HEK293T (cell line): ENCODE results near the gene SCAF8.

ENCODE experiments used
- FOXA1 ChIP-seq: fragments of 450-650 bp; IDR thresholded peaks from 2 replicates; pipeline ENCODE4 v1.6.1; 2016; ENCODE audit warnings: mild to moderate bottlenecking
- FOXM1 ChIP-seq: fragments of 450-650 bp; IDR thresholded peaks from 2 replicates; pipeline ENCODE4 v1.6.1; 2017; ENCODE audit warnings: mild to moderate bottlenecking, borderline replicate concordance
- L3MBTL2 ChIP-seq: fragments of 450-650 bp; conservative IDR thresholded peaks from 2 replicates; pipeline ENCODE4 v1.6.1; 2016; ENCODE audit warnings: mild to moderate bottlenecking
- NFRKB ChIP-seq: fragments of 450-650 bp; IDR thresholded peaks from 2 replicates; pipeline ENCODE4 v1.6.1; 2016; ENCODE audit warnings: mild to moderate bottlenecking, moderate library complexity
- ZNF384 ChIP-seq: fragments of 450-650 bp; IDR thresholded peaks from 2 replicates; pipeline ENCODE4 v1.6.1; 2016

- TF ChIP-seq NFRKB (no peak), FOXA1 (no peak), L3MBTL2 (no peak), ZNF384 (no peak), FOXM1 (no peak)
These were observed 139.4 kb downstream of the SCAF8 start for GRCh38 chr6:154872542-154873114.
